ENCODE data around the gene PHLPP1. TPM values are rescaled to one million over a fixed set of nuclear protein-coding genes. Genes with fewer than 3 reads are reported as not detected.

Gene PHLPP1
- total RNA-seq, 4 donors from 2014 or later, result 28.1 to 56.6 (median 37.1) TPM

- Histone ChIP-seq H3K4me1 (no peaks in the 10 kb centered on the region), H3K36me3 (peaks cover 24% of the 10 kb centered on the region), H3K4me3 (no peak overlapping the region), H3K9me3 (no peaks in the 10 kb centered on the region), H3K27me3 (no peaks in the 10 kb centered on the region), H3K27ac (no peak overlapping the region)
- no peak for TF ChIP-seq POLR2A (IDR thresholded peaks at IDR 0.05)
- no peak for TF ChIP-seq CTCF (IDR thresholded peaks at IDR 0.05)
- TF ChIP-seq EP300 (IDR thresholded peaks at IDR 0.05), result no peak
- TF ChIP-seq POLR2AphosphoS5 (IDR thresholded peaks at IDR 0.05), result no peak
- no peak for DNase-seq (ENCODE audit: low spot score in 2 of 2)
- 98% methylated on average over 3 of the region's 3 CpGs for WGBS
Measured at GRCh38 chr18:62959481-62959880, 244.1 kb downstream of the PHLPP1 start.

- no peaks in the 10 kb centered on the region for H3K27me3 ChIP-seq
- TF ChIP-seq POLR2AphosphoS5 (IDR thresholded peaks at IDR 0.05), result no peak
- H3K4me3 ChIP-seq, result no peak overlapping the region
- H3K36me3 ChIP-seq, result peaks cover 25% of the 10 kb centered on the region
- H3K27ac ChIP-seq, result no peak overlapping the region
- no peaks in the 10 kb centered on the region for H3K9me3 ChIP-seq
- DNase-seq (ENCODE audit: low spot score in 2 of 2), result no peak
- WGBS, result 72% methylated on average over 3 of the region's 3 CpGs
- no peaks in the 10 kb centered on the region for H3K4me1 ChIP-seq
Measured at GRCh38 chr18:62963507-62963906, 248.2 kb downstream of the PHLPP1 start.

DNA sequence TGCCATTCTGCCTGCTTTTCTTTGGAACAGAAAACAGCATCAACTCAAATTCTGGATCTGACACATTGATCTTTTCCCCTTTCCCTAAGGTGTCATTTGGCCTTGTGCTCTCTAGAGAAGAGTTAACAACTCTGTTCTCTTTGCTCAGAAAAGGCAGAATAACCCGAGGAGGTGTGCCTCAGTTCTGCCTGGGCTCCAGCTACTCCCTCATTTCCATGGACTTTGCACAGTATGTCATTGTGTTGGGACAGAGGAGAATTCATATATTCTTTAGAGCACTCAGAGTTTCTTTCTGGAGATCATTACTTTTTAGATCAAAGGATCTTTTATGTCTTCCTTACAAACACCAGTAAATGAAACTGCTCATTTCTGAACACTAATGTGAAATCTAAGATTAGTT is 249.1 kb downstream of the PHLPP1 start:
- H3K4me1 ChIP-seq, result no peaks in the 10 kb centered on the region
- peaks cover 25% of the 10 kb centered on the region for H3K36me3 ChIP-seq
- DNase-seq (ENCODE audit: low spot score in 2 of 2), result no peak
- H3K27me3 ChIP-seq, result no peaks in the 10 kb centered on the region
- no peaks in the 10 kb centered on the region for H3K9me3 ChIP-seq
- H3K27ac ChIP-seq, result no peak overlapping the region
- no peak for TF ChIP-seq CTCF (IDR thresholded peaks at IDR 0.05)
- no peak for TF ChIP-seq POLR2AphosphoS5 (IDR thresholded peaks at IDR 0.05)
- TF ChIP-seq EP300 (IDR thresholded peaks at IDR 0.05), result no peak
- TF ChIP-seq POLR2A (IDR thresholded peaks at IDR 0.05), result no peak
- 81% methylated on average over 1 of the region's 1 CpG for WGBS
- H3K4me3 ChIP-seq, result no peak overlapping the region

- no peak for DNase-seq (ENCODE audit: low spot score in 2 of 2)
- no peak overlapping the region for H3K27ac ChIP-seq
- no peaks in the 10 kb centered on the region for H3K4me1 ChIP-seq
- no peaks in the 10 kb centered on the region for H3K9me3 ChIP-seq
- H3K27me3 ChIP-seq, result no peaks in the 10 kb centered on the region
- peaks cover 23% of the 10 kb centered on the region for H3K36me3 ChIP-seq
- TF ChIP-seq CTCF (IDR thresholded peaks at IDR 0.05), result no peak
- no peak for TF ChIP-seq POLR2A (IDR thresholded peaks at IDR 0.05)
- no peak for TF ChIP-seq EP300 (IDR thresholded peaks at IDR 0.05)
- TF ChIP-seq POLR2AphosphoS5 (IDR thresholded peaks at IDR 0.05), result no peak
- no peak overlapping the region for H3K4me3 ChIP-seq
- 88% methylated on average over 4 of the region's 4 CpGs for WGBS
Measured at GRCh38 chr18:62967089-62967488, 251.7 kb downstream of the PHLPP1 start.

DNA sequence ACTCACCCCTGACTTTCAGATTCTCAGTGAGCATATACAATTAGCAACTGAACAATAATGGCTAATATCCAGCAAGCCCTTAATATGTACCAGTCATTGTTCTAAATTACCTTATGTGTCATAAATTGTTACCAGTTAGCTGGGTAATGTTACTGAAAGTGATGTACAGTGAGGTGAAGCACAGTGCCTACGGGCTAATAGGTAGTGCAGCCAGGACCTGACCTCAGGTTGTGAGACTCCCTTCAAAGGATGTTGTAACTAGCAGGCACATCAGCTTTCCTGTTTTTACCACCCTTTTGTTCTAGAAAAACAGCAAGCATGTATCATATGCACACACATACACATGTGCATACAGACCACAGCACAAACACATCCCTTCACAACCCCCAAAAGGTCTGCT is 258.3 kb downstream of the PHLPP1 start:
- Histone ChIP-seq H3K9me3 (no peaks in the 10 kb centered on the region), H3K4me3 (no peak overlapping the region), H3K27ac (no peak overlapping the region), H3K27me3 (no peaks in the 10 kb centered on the region), H3K36me3 (peaks cover 25% of the 10 kb centered on the region), H3K4me1 (no peaks in the 10 kb centered on the region)
- 93% methylated on average over 1 of the region's 1 CpG for WGBS
- DNase-seq (ENCODE audit: low spot score in 2 of 2), result no peak
- TF ChIP-seq CTCF (IDR thresholded peaks at IDR 0.05) (no peak), POLR2A (IDR thresholded peaks at IDR 0.05) (no peak), EP300 (IDR thresholded peaks at IDR 0.05) (no peak), POLR2AphosphoS5 (IDR thresholded peaks at IDR 0.05) (no peak)

DNA sequence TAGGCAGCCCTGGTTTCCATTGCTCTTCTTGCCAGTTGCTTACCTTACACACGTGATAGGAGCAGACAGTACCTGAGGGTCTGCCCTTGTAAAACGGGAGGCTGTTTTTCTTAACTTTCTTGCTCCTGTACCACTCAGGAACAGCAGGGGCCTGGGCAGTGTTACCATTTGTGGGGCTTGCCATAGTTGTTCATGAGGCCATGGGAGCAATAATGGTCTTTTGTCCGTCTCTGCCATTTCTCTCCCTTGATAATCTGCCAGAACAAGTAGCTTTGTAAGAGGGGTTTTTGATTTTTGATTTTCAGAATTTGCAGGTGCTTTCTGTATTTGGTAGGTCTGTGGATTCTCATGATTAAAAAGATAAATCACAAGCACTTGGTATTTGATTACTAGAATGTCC is 259.0 kb downstream of the PHLPP1 start:
- Histone ChIP-seq H3K9me3 (no peaks in the 10 kb centered on the region), H3K4me3 (no peak overlapping the region), H3K27me3 (no peaks in the 10 kb centered on the region), H3K36me3 (peaks cover 28% of the 10 kb centered on the region), H3K27ac (no peak overlapping the region), H3K4me1 (no peaks in the 10 kb centered on the region)
- DNase-seq (ENCODE audit: low spot score in 2 of 2), result no peak
- TF ChIP-seq CTCF (IDR thresholded peaks at IDR 0.05) (no peak), POLR2A (IDR thresholded peaks at IDR 0.05) (no peak), EP300 (IDR thresholded peaks at IDR 0.05) (no peak), POLR2AphosphoS5 (IDR thresholded peaks at IDR 0.05) (no peak)
- WGBS, result 57% methylated on average over 3 of the region's 3 CpGs

Data from suprapubic skin (tissue), 4 donors.